HEK293 (cell line): ENCODE measurements around the gene DNAJC7.

Experiments used
- CTCF ChIP-seq: fragments of 450-650 bp; formaldehyde crosslinking; IDR thresholded peaks from 2 replicates; pipeline ENCODE4 v1.5.1; 2016; ENCODE audit warnings: missing biosample characterization, missing genetic modification characterization
- ELK4 ChIP-seq: IDR thresholded peaks from 2 replicates; pipeline ENCODE4 v1.6.1; 2011; ENCODE audit warnings: mild to moderate bottlenecking, low read depth, low read length, borderline replicate concordance
- REST ChIP-seq: fragments of 450-650 bp; formaldehyde crosslinking; IDR thresholded peaks from 2 replicates; pipeline ENCODE4 v1.5.1; 2016; ENCODE audit warnings: missing biosample characterization, missing genetic modification characterization
- ZNF121 ChIP-seq: fragments of 450-650 bp; formaldehyde crosslinking; IDR thresholded peaks from 2 replicates; pipeline ENCODE4 v1.5.1; 2016; ENCODE audit warnings: missing biosample characterization, missing genetic modification characterization
- ZNF16 ChIP-seq: fragments of 450-650 bp; formaldehyde crosslinking; IDR thresholded peaks from 2 replicates; pipeline ENCODE4 v1.5.1; 2016; ENCODE audit warnings: low read depth, missing biosample characterization, missing genetic modification characterization
- ZNF24 ChIP-seq: fragments of 450-650 bp; formaldehyde crosslinking; IDR thresholded peaks from 2 replicates; pipeline ENCODE4 v1.5.1; 2016; ENCODE audit warnings: missing biosample characterization, missing genetic modification characterization
- ZNF274 ChIP-seq, 2 experiments: fragments of 200-500 bp in 1 of 2; fragments of 450-650 bp in 1 of 2; sonication (Bioruptor generic) in 1 of 2; formaldehyde crosslinking in 1 of 2; IDR thresholded peaks; 2 replicates each; pipeline versions ENCODE4 v1.5.1 to v1.6.1; 2014 to 2016; ENCODE audit warnings: borderline replicate concordance in 1 of 2, inconsistent platforms in 1 of 2, low read length in 1 of 2, missing biosample characterization in 1 of 2, missing genetic modification characterization in 1 of 2
- ZNF514 ChIP-seq: fragments of 450-650 bp; formaldehyde crosslinking; IDR thresholded peaks from 2 replicates; pipeline ENCODE4 v1.5.1; 2016; ENCODE audit warnings: missing biosample characterization, missing genetic modification characterization
- ZNF558 ChIP-seq: fragments of 450-650 bp; formaldehyde crosslinking; IDR thresholded peaks from 2 replicates; pipeline ENCODE4 v1.5.1; 2016; ENCODE audit warnings: missing biosample characterization, missing genetic modification characterization
- ZNF585B ChIP-seq: fragments of 450-650 bp; formaldehyde crosslinking; IDR thresholded peaks from 2 replicates; pipeline ENCODE4 v1.5.1; 2016; ENCODE audit warnings: missing biosample characterization, missing genetic modification characterization

DNA sequence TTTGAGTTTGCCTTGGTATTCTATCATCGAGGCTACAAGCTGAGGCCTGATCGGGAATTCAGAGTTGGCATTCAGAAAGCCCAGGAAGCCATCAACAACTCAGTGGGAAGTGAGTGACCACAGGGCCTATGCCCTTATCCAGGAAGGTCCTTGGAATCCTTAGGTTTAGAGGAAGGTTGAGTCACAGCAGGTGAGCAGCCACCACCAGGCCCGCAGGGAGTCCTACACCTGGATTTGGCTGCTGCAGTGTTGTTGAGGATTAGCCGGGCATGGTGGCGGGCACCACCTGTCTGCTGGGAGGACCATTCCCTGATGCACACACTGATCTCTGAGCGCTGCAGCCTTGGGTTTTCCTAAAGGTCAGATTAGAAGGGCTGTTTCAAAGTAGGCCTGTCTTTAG is 81.6 kb downstream of the DNAJC7 start:
- TF ChIP-seq CTCF (tag by site-specific recombination) (no peak), ZNF514 (tag by site-specific recombination) (no peak), ZNF274 (IDR thresholded peaks at IDR 0.05; ENCODE audit: low read length) (no peak), ZNF274 (tag by site-specific recombination; IDR thresholded peaks at IDR 0.05; ENCODE audit: borderline replicate concordance) (no peak), ZNF16 (no peak), REST (tag by site-specific recombination) (no peak), ZNF121 (tag by site-specific recombination) (no peak), ZNF558 (tag by site-specific recombination) (no peak), ZNF585B (tag by site-specific recombination) (no peak), ELK4 (no peak), ZNF24 (tag by site-specific recombination) (no peak)
